Keratinocyte (primary cell): ENCODE results near the gene ZNF814. TPM values are rescaled to one million over a fixed set of nuclear protein-coding genes. Genes with fewer than 3 reads are reported as not detected.

Experiments
- DNase-seq: peaks from one replicate; pipeline ENCODE4 v3.0.0-alpha.2; 2011; ENCODE audit warnings: low read depth, missing footprints, low spot score
- FAIRE-seq: peaks from 2 replicates; lab custom pipeline; 2011; peaks lifted over from hg19 to GRCh38; lab: Jason Lieb, UNC
- H2AFZ ChIP-seq: 2 replicates; pipeline ENCODE4 v1.6.0; 2012; ENCODE audit warnings: low read length, control low read depth, inconsistent platforms; ENCODE audit not compliant: control insufficient read depth
- H3K27ac ChIP-seq: 2 replicates; pipeline ENCODE4 v1.5.1; 2011; ENCODE audit warnings: low read length; ENCODE audit not compliant: control insufficient read depth, insufficient read depth
- H3K27me3 ChIP-seq: 3 replicates; pipeline ENCODE4 v1.6.0; 2011; ENCODE audit warnings: low read length; ENCODE audit not compliant: control insufficient read depth, insufficient read depth; ENCODE audit errors: extremely low read depth
- H3K36me3 ChIP-seq, 2 experiments: 2 replicates in 1 of 2; 3 replicates in 1 of 2; pipeline ENCODE4 v1.5.1; 2011; ENCODE audit warnings: low read length in 2 of 2, mild to moderate bottlenecking in 1 of 2; ENCODE audit not compliant: control insufficient read depth in 2 of 2, insufficient read depth in 2 of 2; ENCODE audit errors: extremely low read depth in 1 of 2
- H3K4me1 ChIP-seq: 3 replicates; pipeline ENCODE4 v1.5.1; 2011; ENCODE audit warnings: low read length; ENCODE audit not compliant: control insufficient read depth, insufficient read depth; ENCODE audit errors: extremely low read depth
- H3K4me2 ChIP-seq: 3 replicates; pipeline ENCODE4 v1.6.0; 2011; ENCODE audit warnings: low read depth, low read length; ENCODE audit not compliant: control insufficient read depth, insufficient read depth; ENCODE audit errors: extremely low read depth
- H3K4me3 ChIP-seq, 3 experiments: fragments of 200-600 bp in 1 of 3; sonication (generic) in 1 of 3; 2 replicates in 2 of 3; 3 replicates in 1 of 3; pipeline ENCODE4 v1.5.1; 2011 to 2016; ENCODE audit warnings: low read length in 3 of 3, mild to moderate bottlenecking in 3 of 3, control low read depth in 2 of 3, inconsistent platforms in 1 of 3, low read depth in 1 of 3, mixed read lengths in 1 of 3, mixed run types in 1 of 3, moderate library complexity in 1 of 3; ENCODE audit not compliant: control insufficient read depth in 2 of 3, insufficient read depth in 2 of 3; ENCODE audit errors: extremely low read depth in 1 of 3
- H3K79me2 ChIP-seq: 2 replicates; pipeline ENCODE4 v1.6.0; 2012; ENCODE audit warnings: low read length; ENCODE audit not compliant: control insufficient read depth, insufficient read depth
- H3K9ac ChIP-seq: 3 replicates; pipeline ENCODE4 v1.6.0; 2011; ENCODE audit warnings: low read length; ENCODE audit not compliant: control insufficient read depth, insufficient read depth; ENCODE audit errors: extremely low read depth
- H3K9me1 ChIP-seq: 3 replicates; pipeline ENCODE4 v1.6.0; 2011; ENCODE audit warnings: low read length; ENCODE audit not compliant: control insufficient read depth, insufficient read depth; ENCODE audit errors: extremely low read depth
- H3K9me3 ChIP-seq: 2 replicates; pipeline ENCODE4 v1.5.1; 2012; ENCODE audit warnings: low read depth, low read length; ENCODE audit not compliant: control insufficient read depth
- H4K20me1 ChIP-seq: 3 replicates; pipeline ENCODE4 v1.6.0; 2011; ENCODE audit warnings: low read length; ENCODE audit not compliant: control insufficient read depth, insufficient read depth; ENCODE audit errors: extremely low read depth
- CTCF ChIP-seq, 3 experiments: IDR thresholded peaks in 1 of 3; conservative IDR thresholded peaks in 1 of 3; optimal IDR thresholded peaks in 1 of 3; 2 replicates in 2 of 3; 3 replicates in 1 of 3; pipeline versions ENCODE3 to v1.5.1; 2011; ENCODE audit warnings: low read length in 3 of 3, mild to moderate bottlenecking in 3 of 3, moderate library complexity in 2 of 3, control low read depth in 1 of 3, inconsistent platforms in 1 of 3; ENCODE audit not compliant: insufficient read depth in 2 of 3; ENCODE audit errors: extremely low read depth in 1 of 3
- EZH2 ChIP-seq: IDR thresholded peaks from one replicate; pipeline ENCODE4 v1.6.1; 2012; ENCODE audit warnings: inconsistent platforms, mild to moderate bottlenecking, low read length, moderate library complexity
- dilution Hi-C: fragments of 300-500 bp; cut with MboI; formaldehyde crosslinking; loops from one replicate; pipeline ENCODE4 v1.7.0; 2020; ENCODE audit warnings: low sequenced_read_pairs; ENCODE audit not compliant: extremely low pct_ligation_motif_present
- polyA plus RNA-seq, 5 experiments: library from polyadenylated mRNA; depleted of rRNA in 3 of 5; stranded (reverse) in 3 of 5; stranded (forward) in 1 of 5; unstranded in 1 of 5; fragments of >200 nt; gene quantifications; 1 replicate in 1 of 5; 2 replicates in 3 of 5; 3 replicates in 1 of 5; pipeline versions ENCODE4 v1.2.1 to v1.2.3, GENCODE V29; 2011 to 2012; ENCODE audit warnings: missing spikeins in 2 of 5, low read depth in 1 of 5, low replicate concordance in 1 of 5

Gene ZNF814
- polyA plus RNA-seq, 1 donor (not counting 4 experiments of a cell fraction or from before 2014, with no cell fraction given), result 13.8 TPM

- Histone ChIP-seq H3K9ac (no peak overlapping the region), H3K4me2 (no peak overlapping the region), H3K27ac (no peak overlapping the region), H3K79me2 (peaks cover 4% of the 10 kb centered on the region), H3K9me3 (no peaks in the 10 kb centered on the region), H3K4me3 (no peak overlapping the region), H3K27me3 (no peaks in the 10 kb centered on the region), H3K4me1 (no peaks in the 10 kb centered on the region), H4K20me1 (no peaks in the 10 kb centered on the region), H3K9me1 (no peaks in the 10 kb centered on the region), H2AFZ (no peak overlapping the region), H3K36me3 (peaks cover 0 to 6% of the 10 kb centered on the region in 2 experiments)
- TF ChIP-seq CTCF (optimal IDR thresholded peaks at IDR 0.05 in 1 of 3, IDR thresholded peaks at IDR 0.05 in 1 of 3, conservative IDR thresholded peaks at IDR 0.05 in 1 of 3; ENCODE audit: extremely low read depth in 1 of 3, insufficient read depth in 2 of 3, low read length in 3 of 3), result no peak
- TF ChIP-seq EZH2, result no peak
- FAIRE-seq, result no peak
- dilution Hi-C loops, result no loop called here
- DNase-seq, result no peak
These were observed 18.6 kb upstream of the ZNF814 start for GRCh38 chr19:57907394-57907793.

GRCh38 chr19:57905258-57905657 lies 16.4 kb upstream of the ZNF814 start:
- TF ChIP-seq EZH2 (no peak), CTCF (optimal IDR thresholded peaks at IDR 0.05 in 1 of 3, IDR thresholded peaks at IDR 0.05 in 1 of 3, conservative IDR thresholded peaks at IDR 0.05 in 1 of 3; ENCODE audit: extremely low read depth in 1 of 3, insufficient read depth in 2 of 3, low read length in 3 of 3) (no peak)
- FAIRE-seq (no peak), DNase-seq (no peak)
- Histone ChIP-seq H3K27me3 (no peaks in the 10 kb centered on the region), H3K9me3 (no peaks in the 10 kb centered on the region), H3K4me2 (no peak overlapping the region), H3K9me1 (no peaks in the 10 kb centered on the region), H3K36me3 (peaks cover 0 to 3% of the 10 kb centered on the region in 2 experiments), H3K4me1 (no peaks in the 10 kb centered on the region), H4K20me1 (no peaks in the 10 kb centered on the region), H3K27ac (no peak overlapping the region), H3K4me3 (no peak overlapping the region), H3K9ac (no peak overlapping the region), H3K79me2 (no peaks in the 10 kb centered on the region), H2AFZ (no peak overlapping the region)
- dilution Hi-C loops, result no loop called here
